Ishikawa (cell line): ENCODE measurements around the gene CMTM2.

Experiments used
- CEBPB ChIP-seq: IDR thresholded peaks from 2 replicates; pipeline ENCODE4 v1.6.1; 2012
- EP300 ChIP-seq: IDR thresholded peaks from 2 replicates; pipeline ENCODE4 v1.6.1; 2012; ENCODE audit warnings: borderline replicate concordance
- TAF1 ChIP-seq: IDR thresholded peaks from 2 replicates; pipeline ENCODE4 v1.6.1; 2012; ENCODE audit warnings: low read depth, mild to moderate bottlenecking
- YY1 ChIP-seq: IDR thresholded peaks from 2 replicates; pipeline ENCODE4 v1.6.1; 2012; ENCODE audit warnings: low read depth

- TF ChIP-seq CEBPB = no peak
- no peak for TF ChIP-seq EP300
- no peak for TF ChIP-seq TAF1
- no peak for TF ChIP-seq YY1
Measured at GRCh38 chr16:66547101-66547989, 31.9 kb upstream of the CMTM2 start.
